GM13977 (cell line): ENCODE data around the gene UNK.

Source experiments
- DNase-seq: peaks from one replicate; pipeline ENCODE4 v3.0.0; 2012; ENCODE audit warnings: low spot score
- in situ Hi-C: fragments of 300-500 bp; cut with MboI; formaldehyde crosslinking; loops from one replicate; pipeline ENCODE4 v1.12.0; 2022; ENCODE audit warnings: low sequenced_read_pairs, low pct_unique_long_range_greater_than_20kb, mixed read lengths, inconsistent platforms; ENCODE audit not compliant: unreplicated experiment
- TF ChIP-seq, protein P1 (sequence below): IDR thresholded peaks from 2 replicates; pipeline ENCODE4 v1.5.1; 2012; ENCODE audit warnings: mild to moderate bottlenecking, control low read depth; ENCODE audit not compliant: insufficient read depth; ENCODE audit errors: extremely low read depth, missing control alignments

UNK gene

GRCh38 chr17:75783069-75783783, 1.4 kb upstream of the UNK start:
- TF ChIP-seq, protein P1, sequence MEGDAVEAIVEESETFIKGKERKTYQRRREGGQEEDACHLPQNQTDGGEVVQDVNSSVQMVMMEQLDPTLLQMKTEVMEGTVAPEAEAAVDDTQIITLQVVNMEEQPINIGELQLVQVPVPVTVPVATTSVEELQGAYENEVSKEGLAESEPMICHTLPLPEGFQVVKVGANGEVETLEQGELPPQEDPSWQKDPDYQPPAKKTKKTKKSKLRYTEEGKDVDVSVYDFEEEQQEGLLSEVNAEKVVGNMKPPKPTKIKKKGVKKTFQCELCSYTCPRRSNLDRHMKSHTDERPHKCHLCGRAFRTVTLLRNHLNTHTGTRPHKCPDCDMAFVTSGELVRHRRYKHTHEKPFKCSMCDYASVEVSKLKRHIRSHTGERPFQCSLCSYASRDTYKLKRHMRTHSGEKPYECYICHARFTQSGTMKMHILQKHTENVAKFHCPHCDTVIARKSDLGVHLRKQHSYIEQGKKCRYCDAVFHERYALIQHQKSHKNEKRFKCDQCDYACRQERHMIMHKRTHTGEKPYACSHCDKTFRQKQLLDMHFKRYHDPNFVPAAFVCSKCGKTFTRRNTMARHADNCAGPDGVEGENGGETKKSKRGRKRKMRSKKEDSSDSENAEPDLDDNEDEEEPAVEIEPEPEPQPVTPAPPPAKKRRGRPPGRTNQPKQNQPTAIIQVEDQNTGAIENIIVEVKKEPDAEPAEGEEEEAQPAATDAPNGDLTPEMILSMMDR, result peak; percentile 57
- in situ Hi-C loops, result no loop called here
- DNase-seq, result peak; percentile 77

DNA sequence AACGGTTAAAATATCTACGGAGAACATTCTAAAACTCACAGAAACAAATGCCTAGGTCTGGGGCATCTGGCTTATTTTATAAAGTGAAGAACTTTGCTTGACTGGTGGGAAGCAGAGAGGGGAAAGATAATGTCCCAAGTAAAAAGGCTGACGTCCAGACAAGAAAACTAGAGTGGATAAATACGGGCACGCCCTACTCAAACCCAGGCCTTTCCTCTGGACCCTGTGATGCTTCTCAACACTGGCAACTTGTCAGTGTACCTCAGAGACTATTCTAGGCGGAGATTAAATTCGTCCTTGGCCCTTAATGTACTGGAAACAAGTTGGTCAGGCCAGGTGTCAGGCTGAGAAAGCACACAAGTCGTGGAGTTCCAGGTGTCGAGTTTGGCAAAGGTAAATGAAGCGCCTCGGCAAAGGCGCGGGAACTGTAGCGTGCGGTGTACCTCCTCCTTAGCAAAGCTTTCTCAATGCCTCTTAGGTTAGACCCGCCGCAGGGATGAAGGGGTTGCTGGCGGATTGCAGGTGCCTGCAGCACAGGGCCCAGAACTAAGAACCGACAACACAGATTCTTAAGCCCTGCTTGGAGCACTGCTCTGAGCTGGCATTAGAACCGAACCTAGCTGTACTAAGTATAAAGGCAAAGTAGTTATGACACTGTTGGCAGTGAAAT, 668 bp upstream of the UNK start:
- DNase-seq, result no peak
- TF ChIP-seq, protein P1, result no peak
- in situ Hi-C loops, result no loop called here

DNA sequence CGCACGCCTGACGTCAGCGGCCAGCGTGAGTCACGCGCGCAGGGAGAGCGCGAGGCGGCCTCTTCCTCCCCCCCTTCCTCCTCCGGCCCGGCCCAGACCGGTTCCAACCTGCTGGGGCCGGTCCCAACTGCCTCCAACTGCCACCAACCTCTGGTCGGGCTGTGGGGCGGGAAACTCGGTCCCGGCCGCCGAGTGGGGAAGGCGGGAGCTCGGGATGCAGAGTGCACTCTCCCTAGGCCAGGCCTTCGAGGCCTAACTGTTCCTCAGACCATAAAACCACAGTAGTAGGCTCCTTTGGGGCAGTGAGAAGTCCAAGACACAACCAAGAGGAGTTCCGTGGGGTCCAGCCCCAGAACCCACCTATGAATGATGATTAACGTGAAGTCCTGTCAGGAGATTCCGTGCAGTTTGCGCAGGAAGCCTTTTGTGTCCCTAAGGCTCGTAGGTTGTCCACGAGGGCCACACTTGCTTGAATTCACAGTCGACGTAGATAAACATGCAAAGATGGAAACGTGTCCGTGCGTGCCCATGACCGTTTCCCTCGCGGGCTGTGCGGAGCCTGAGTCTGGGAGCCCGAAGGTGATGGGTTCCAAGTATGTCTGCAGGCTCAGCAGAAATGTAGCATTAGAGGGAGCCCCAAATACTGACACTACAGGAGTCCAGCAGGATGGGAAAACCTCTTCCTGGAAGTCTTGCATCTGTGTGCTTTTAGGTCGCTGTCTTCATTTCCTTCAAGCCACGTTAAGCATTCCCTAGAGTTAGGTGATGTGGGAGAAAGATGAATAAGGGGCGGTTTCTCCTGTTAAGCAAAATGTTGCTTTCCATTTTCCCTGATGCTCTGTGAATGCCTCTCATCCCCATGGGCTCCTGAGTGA, 647 bp downstream of the UNK start:
- TF ChIP-seq, protein P1, result no peak
- DNase-seq, result peak; percentile 53
- in situ Hi-C loops, result no loop called here

- TF ChIP-seq, protein P1, result no peak
- no peak for DNase-seq
- in situ Hi-C loops, result no loop called here
Observed at GRCh38 chr17:75791254-75791653, 6.6 kb downstream of the UNK start.

DNA sequence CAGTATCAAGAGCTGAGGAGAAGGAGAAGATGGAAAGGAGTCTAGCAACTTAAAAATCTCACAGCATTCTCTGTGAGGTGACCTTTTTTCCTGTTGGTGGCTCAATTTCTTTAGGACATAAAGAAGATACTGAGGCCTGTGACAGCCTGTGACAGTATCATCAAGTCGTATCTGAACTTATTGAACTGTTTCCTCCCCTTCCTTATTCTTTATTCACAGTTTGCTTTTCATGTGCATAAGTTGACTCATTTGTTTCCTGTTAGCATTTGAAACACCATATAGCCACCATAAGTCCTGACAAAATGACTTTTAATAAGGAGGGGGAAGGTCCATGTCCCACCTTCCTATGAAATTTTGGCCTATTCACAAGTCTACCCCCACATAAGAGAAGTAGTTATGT, 8.9 kb downstream of the UNK start:
- TF ChIP-seq, protein P1, result no peak
- no peak for DNase-seq
- in situ Hi-C loops, result no loop called here

DNA sequence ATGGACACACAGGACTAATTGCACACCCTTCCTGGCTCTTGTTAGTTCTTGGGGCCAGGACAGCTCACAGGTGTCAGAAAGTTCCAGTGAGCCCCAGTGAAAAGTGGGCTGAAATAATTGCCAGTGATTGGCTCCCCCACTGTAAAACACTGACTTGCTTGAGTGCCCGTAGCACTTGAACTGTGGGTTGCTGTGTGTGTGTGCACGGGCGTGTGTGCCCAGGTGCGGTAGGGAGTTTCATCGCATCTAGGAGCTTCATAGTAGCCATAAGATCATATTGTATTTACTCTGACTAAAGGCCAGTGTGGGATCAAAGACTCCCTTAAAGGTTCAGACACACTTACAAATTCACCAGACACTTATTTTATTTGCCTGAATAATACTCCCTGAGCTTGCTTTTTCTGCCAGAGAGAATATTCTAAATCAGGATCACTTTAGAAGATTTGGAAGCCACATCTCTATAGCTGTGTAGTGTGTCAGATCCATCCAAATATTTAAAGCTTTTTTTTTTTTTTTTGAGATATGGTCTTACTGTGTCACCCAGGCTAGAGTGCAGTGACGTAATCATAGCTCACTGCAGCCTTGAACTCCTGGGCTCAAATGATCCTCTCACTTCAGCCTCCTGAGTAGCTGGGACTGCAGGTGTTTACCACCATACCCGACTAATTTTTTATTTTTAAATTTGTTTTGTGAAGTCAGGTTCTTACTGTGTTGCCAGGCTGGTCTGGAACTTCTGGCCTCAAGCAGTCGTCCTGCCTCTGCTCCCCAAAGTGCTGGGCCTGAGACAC, 11.4 kb downstream of the UNK start:
- in situ Hi-C loops, result no loop called here
- TF ChIP-seq, protein P1, result no peak
- no peak for DNase-seq
